Activated CD8-positive, alpha-beta T cell treated with anti-CD3 and anti-CD28 coated beads for 36 hours (primary cell): ENCODE results near the gene DOK5. TPM values are rescaled to one million over a fixed set of nuclear protein-coding genes. Genes with fewer than 3 reads are reported as not detected.

Source experiments
- ATAC-seq: fragments of 200-7000 bp; cut with Tn5 transposase; one replicate; pipeline ENCODE4 v1.10.0; 2021; ENCODE audit warnings: mild to moderate bottlenecking, moderate library complexity
- CTCF ChIA-PET: fragments of 350-600 bp; sonication (Branson Sonifier 250); formaldehyde crosslinking; loops from one replicate; lab custom pipeline; 2021; ENCODE audit warnings: antibody characterized with exemption; lab: Charles Lee
- POLR2A ChIA-PET: fragments of 350-600 bp; sonication (Branson Sonifier 250); formaldehyde crosslinking; loops from one replicate; lab custom pipeline; 2021; ENCODE audit warnings: antibody characterized with exemption; lab: Charles Lee
- DNase-seq: peaks from one replicate; pipeline ENCODE4 v3.0.0-alpha.2; 2020
- H3K27ac Mint-ChIP-seq: one replicate; pipeline ENCODE4 v1.8.0; 2021; ENCODE audit warnings: mild to moderate bottlenecking, mixed read lengths
- H3K27me3 Mint-ChIP-seq: one replicate; pipeline ENCODE4 v1.8.0; 2021; ENCODE audit warnings: mixed read lengths
- H3K36me3 Mint-ChIP-seq: one replicate; pipeline ENCODE4 v1.8.0; 2021; ENCODE audit warnings: low read depth, mixed read lengths
- H3K4me1 Mint-ChIP-seq: one replicate; pipeline ENCODE4 v1.8.0; 2021; ENCODE audit warnings: low read depth, mixed read lengths
- H3K4me3 Mint-ChIP-seq: one replicate; pipeline ENCODE4 v1.8.0; 2021; ENCODE audit warnings: mild to moderate bottlenecking, moderate library complexity, mixed read lengths
- H3K9me3 Mint-ChIP-seq: one replicate; pipeline ENCODE4 v1.8.0; 2021; ENCODE audit warnings: mixed read lengths
- intact Hi-C: fragments of 100-400 bp; cut with micrococcal nuclease; formaldehyde crosslinking; loops from one replicate; pipeline ENCODE4 v1.10.0; 2022
- total RNA-seq, 2 experiments: library from RNA; stranded (reverse); gene quantifications; one replicate each; pipeline ENCODE4 v1.2.3, GENCODE V29; 2021
- TF ChIP-seq, protein P1 (sequence below): fragments of 200-600 bp; IDR thresholded peaks from one replicate; pipeline ENCODE4 v1.8.0; 2022; ENCODE audit warnings: antibody characterized with exemption, mild to moderate bottlenecking

DOK5 gene
- total RNA-seq, 2 experiments from 2014 or later, result 1.3 to 1.4 TPM

GRCh38 chr20:54549658-54550326, 74.4 kb downstream of the DOK5 start:
- Mint-ChIP-seq H3K36me3 (no peaks in the 10 kb centered on the region), H3K27ac (no peak overlapping the region), H3K9me3 (peaks cover 1% of the 10 kb centered on the region), H3K4me3 (no peak overlapping the region), H3K4me1 (peaks cover 8% of the 10 kb centered on the region), H3K27me3 (no peaks in the 10 kb centered on the region)
- POLR2A ChIA-PET, result no interaction called here
- intact Hi-C loops, result no loop called here
- TF ChIP-seq, protein P1, sequence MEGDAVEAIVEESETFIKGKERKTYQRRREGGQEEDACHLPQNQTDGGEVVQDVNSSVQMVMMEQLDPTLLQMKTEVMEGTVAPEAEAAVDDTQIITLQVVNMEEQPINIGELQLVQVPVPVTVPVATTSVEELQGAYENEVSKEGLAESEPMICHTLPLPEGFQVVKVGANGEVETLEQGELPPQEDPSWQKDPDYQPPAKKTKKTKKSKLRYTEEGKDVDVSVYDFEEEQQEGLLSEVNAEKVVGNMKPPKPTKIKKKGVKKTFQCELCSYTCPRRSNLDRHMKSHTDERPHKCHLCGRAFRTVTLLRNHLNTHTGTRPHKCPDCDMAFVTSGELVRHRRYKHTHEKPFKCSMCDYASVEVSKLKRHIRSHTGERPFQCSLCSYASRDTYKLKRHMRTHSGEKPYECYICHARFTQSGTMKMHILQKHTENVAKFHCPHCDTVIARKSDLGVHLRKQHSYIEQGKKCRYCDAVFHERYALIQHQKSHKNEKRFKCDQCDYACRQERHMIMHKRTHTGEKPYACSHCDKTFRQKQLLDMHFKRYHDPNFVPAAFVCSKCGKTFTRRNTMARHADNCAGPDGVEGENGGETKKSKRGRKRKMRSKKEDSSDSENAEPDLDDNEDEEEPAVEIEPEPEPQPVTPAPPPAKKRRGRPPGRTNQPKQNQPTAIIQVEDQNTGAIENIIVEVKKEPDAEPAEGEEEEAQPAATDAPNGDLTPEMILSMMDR, result no peak
- DNase-seq (no peak), ATAC-seq (no peak)
- CTCF ChIA-PET, result no interaction called here

DNA sequence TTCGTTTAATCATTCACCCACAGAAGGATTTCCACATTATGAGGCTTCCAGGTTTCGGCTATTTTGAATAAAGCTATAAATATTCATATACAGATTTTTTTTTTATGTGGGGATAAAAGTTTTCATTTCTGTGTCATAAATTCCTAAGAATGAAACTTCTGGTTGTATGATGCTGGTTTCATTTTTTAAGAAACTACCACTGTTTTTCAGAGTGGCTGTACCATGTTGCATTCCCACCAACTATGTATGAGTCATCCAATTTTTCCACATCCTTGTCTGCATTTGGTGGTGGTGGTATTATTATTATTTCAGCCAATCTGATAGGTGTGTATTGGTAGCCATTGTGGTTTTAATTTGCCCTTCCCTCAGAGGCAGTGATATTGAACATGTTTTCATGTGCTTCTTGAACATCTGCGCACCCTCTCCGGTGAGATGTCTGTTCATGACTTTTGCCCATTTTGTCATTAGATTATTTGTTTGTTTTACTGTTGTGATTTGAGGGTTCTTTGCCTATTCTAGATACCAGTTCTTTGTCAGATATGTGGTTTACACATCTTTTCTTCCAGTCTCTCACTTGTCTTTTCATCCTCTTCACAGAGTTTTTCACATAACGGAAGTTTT, 75.5 kb downstream of the DOK5 start:
- ATAC-seq (no peak), DNase-seq (no peak)
- H3K27me3 Mint-ChIP-seq, result no peaks in the 10 kb centered on the region
- H3K4me1 Mint-ChIP-seq, result peaks cover 8% of the 10 kb centered on the region
- no peak overlapping the region for H3K27ac Mint-ChIP-seq
- ChIA-PET CTCF (no interaction called here), POLR2A (no interaction called here)
- H3K36me3 Mint-ChIP-seq, result no peaks in the 10 kb centered on the region
- TF ChIP-seq, protein P1, result no peak
- H3K4me3 Mint-ChIP-seq, result no peak overlapping the region
- intact Hi-C loops, result no loop called here
- H3K9me3 Mint-ChIP-seq, result peaks cover 1% of the 10 kb centered on the region

- ATAC-seq (no peak), DNase-seq (no peak)
- H3K27ac Mint-ChIP-seq, result no peak overlapping the region
- intact Hi-C loops, result no loop called here
- H3K36me3 Mint-ChIP-seq, result no peaks in the 10 kb centered on the region
- H3K4me3 Mint-ChIP-seq, result no peak overlapping the region
- ChIA-PET POLR2A (no interaction called here), CTCF (no interaction called here)
- H3K27me3 Mint-ChIP-seq, result no peaks in the 10 kb centered on the region
- TF ChIP-seq, protein P1, result no peak
- peaks cover 8% of the 10 kb centered on the region for H3K4me1 Mint-ChIP-seq
- peaks cover 1% of the 10 kb centered on the region for H3K9me3 Mint-ChIP-seq
Measured at GRCh38 chr20:54554006-54554405, 78.6 kb downstream of the DOK5 start.

DNA sequence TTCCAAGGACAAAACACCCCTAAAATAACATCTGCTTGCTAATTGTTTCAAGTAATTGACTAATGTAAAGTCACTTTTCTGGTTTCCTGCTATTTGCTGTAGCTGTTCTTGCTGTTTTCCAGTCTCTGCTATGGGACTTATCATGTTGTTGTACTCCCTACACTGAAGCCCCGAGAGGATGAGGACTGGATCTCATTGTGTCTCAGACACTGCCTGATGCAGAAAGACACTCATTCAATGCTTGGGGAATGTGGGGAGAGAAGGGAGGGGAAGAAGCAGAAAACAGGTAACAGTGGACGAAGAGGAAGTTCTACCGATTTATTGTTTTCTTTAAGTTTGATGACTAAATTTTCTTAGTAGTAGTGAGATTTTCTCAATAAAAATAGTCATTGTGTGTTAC, 79.8 kb downstream of the DOK5 start:
- Mint-ChIP-seq H3K27ac (no peak overlapping the region), H3K27me3 (no peaks in the 10 kb centered on the region), H3K36me3 (no peaks in the 10 kb centered on the region), H3K4me3 (no peak overlapping the region), H3K9me3 (peaks cover 1% of the 10 kb centered on the region), H3K4me1 (peaks cover 8% of the 10 kb centered on the region)
- TF ChIP-seq, protein P1, result no peak
- ChIA-PET POLR2A (no interaction called here), CTCF (no interaction called here)
- DNase-seq, result no peak
- intact Hi-C loops, result no loop called here
- ATAC-seq, result no peak

GRCh38 chr20:54556406-54556805, 81.0 kb downstream of the DOK5 start:
- Mint-ChIP-seq H3K4me3 (no peak overlapping the region), H3K27ac (no peak overlapping the region), H3K27me3 (no peaks in the 10 kb centered on the region), H3K36me3 (no peaks in the 10 kb centered on the region), H3K9me3 (no peaks in the 10 kb centered on the region), H3K4me1 (no peaks in the 10 kb centered on the region)
- CTCF ChIA-PET, result no interaction called here
- POLR2A ChIA-PET, result no interaction called here
- DNase-seq (no peak), ATAC-seq (no peak)
- intact Hi-C loops, result no loop called here
- TF ChIP-seq, protein P1, result no peak
